RKO (cell line): ENCODE data around the gene HOMER2.
A peak's percentile ranks its signal among the peaks of the same experiment; 100 is the strongest.
"Not testable (repeated sequence)": the region's sequence is repeated elsewhere in the genome, so short reads cannot be mapped to it uniquely, and the experiment has no call there.

ENCODE experiments used
- DNase-seq: peaks from one replicate; pipeline ENCODE4 v3.0.0-alpha.2; 2016; ENCODE audit warnings: low spot score

Gene HOMER2

DNA sequence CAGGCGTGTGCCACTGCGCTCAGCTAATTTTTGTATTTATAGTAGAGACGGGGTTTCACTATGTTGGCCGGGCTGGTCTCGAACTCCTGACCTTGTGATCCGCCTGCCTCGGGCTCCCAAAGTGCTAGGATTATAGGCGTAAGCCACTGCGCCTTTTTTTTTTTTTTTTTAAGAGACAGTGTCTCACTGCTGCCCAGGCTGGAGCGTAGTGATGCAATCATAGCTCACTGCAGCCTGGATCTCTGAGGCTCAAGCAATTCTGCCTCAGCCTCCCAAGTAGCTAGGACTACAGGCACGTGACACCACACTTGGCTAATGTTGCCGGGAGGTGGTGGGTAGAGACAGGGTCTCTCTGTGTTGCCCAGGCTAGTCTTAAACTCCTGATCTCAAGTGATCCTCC lies 59.0 kb downstream of the HOMER2 start:
- DNase-seq, result not testable (repeated sequence)

DNA sequence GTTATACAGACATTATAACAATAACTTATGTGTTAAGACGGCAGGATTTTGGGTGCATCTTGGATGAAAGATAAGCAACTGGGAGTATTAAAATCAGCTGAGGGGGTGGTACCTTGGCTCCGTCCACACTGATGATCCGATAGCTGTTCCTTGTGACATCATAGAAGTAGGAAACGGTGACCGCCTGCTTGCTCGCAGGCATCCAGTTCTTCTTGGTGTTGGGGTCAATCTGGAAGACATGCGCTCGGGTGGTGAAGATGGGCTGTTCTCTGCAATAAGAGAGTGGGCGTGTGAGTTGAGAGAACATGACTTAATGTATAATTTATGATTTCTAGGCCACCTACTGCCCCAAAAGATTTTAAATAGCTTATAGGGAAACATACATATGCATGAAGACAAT lies 59.9 kb downstream of the HOMER2 start:
- DNase-seq, result no peak

GRCh38 chr15:82890995-82891390 lies 61.5 kb downstream of the HOMER2 start:
- DNase-seq, result no peak

DNA sequence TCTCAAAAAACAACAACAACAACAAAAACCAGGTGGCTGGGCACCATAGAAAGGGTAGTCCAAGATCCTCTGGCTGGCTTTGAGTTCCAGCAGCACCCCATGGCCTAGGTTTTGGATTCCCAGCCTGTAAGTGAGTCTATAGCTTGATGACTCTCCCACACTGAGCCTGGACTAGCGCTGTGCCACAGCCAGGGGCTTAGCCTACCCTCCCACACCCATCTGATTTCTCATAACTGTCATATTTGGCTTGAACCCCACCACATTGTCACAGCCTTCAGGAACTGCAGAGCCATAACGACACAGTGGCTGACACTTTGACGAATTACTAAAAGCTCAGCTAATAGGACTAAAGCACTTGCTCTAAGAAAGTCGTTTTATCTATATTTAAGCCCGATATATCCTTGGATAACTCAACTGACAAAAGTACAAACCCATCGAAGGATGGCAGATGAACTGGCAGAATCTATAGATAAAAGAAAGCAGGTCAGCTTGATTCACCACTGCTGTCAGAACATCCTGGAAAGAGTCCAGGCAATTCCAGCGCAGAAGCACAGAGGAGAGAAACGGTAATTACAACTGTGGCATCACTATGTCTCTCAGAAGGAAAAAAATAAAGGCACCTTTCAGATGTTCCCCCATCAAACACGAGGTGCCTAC lies 62.1 kb downstream of the HOMER2 start:
- DNase-seq, result no peak

GRCh38 chr15:82882273-82882928 lies 70.1 kb downstream of the HOMER2 start:
- no peak for DNase-seq

GRCh38 chr15:82881747-82882146 lies 70.8 kb downstream of the HOMER2 start:
- DNase-seq, result no peak

GRCh38 chr15:82880704-82881103 lies 71.8 kb downstream of the HOMER2 start:
- no peak for DNase-seq

- DNase-seq, result no peak
Observed at GRCh38 chr15:82878325-82878724, 74.2 kb downstream of the HOMER2 start.

DNA sequence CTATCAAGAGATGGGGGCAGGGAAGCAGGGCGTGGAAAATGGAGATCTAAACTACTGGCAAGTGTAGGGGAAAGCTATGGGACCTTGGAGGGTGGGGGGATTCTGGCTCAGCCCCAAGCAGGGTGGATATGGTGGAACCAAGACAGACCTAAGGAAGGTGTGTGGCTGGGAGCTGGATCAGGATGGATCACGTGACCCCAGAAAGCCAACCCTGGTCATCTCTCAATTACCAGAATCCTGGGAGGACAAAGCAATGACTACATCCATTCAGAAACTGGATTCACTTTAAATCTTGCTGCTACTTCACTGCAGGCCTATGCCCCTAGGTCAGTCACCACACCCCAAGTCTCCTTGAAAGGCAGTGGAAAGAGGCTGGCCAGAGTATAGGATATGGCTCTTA lies 74.7 kb downstream of the HOMER2 start:
- no peak for DNase-seq

GRCh38 chr15:82875411-82876003 lies 77.0 kb downstream of the HOMER2 start:
- DNase-seq, result peak; percentile 85

GRCh38 chr15:82874961-82875360 lies 77.6 kb downstream of the HOMER2 start:
- DNase-seq, result no peak

DNA sequence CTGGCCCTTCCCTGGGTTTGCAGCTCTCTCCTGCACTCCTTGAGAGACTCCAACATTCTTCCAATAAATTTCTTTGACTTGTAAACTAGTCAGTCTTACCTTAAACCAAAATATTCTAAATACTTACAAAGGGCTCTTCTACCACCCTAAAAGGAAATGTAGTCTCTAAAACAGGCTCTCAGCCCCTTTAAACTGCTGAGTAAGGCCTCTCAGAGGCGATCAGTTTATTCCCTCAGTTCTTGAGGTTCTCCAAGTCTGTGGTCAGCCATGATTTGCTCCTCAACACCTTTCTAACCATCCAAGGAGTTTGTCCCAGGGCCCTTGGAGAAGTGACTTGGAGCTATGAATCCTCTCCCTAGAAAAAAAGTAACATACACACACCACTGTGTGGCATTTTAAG lies 78.3 kb downstream of the HOMER2 start:
- DNase-seq, result no peak

- DNase-seq, result no peak
Observed at GRCh38 chr15:82873000-82873680, 79.4 kb downstream of the HOMER2 start.

- no peak for DNase-seq
Observed at GRCh38 chr15:82871832-82872484, 80.6 kb downstream of the HOMER2 start.

GRCh38 chr15:82871358-82871757 lies 81.2 kb downstream of the HOMER2 start:
- DNase-seq, result no peak

DNA sequence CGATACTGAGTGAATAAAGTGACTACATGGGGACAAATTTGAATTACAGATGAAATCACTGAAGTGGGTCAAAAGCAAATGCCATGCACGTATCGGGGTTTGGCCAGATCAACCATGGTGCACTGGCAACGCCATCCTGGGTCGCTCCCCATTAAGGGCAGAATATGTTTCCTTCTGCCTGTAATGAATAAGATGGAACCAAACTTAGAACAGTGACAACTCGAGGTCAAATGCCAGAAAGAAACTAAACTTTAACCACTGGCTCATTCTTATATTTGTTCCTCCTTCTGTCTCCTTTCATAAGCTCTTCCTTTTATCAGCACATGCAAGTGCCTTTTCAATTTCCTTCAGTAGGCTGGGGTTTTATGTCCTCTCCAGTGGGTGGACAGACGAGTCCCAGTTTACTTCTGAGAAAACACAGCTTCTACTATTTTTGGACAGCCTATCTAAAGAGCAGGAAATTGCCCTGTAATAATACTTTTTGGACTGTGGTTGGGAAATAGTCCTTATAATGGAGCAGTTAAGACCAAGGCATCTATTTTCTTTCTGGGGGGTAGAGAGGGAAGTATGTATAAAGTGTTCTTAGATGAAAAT lies 81.7 kb downstream of the HOMER2 start:
- DNase-seq, result no peak

- DNase-seq, result not testable (repeated sequence)
Observed at GRCh38 chr15:82865981-82866380, 86.5 kb downstream of the HOMER2 start.

DNA sequence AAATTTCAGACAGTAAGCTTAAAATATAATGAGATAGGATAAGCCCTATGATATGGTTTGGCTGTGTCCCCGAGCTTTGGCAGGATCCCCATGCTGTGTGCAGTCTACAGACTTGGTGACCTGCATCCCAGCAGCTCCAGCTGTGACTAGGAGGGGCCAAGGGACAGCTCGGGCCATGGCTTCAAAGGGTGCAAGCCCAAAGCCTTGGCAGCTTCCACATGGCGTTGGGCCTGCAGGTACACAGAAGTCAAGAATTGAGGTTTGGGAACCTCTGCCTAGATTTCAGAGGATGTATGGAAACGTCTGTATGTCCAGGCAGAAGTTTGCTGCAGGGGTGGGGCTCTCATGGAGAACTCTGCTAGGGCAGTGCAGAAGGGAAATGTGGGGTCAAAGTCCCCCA lies 86.9 kb downstream of the HOMER2 start:
- DNase-seq, result not testable (repeated sequence)

GRCh38 chr15:82864967-82865366 lies 87.6 kb downstream of the HOMER2 start:
- DNase-seq, result no peak

DNA sequence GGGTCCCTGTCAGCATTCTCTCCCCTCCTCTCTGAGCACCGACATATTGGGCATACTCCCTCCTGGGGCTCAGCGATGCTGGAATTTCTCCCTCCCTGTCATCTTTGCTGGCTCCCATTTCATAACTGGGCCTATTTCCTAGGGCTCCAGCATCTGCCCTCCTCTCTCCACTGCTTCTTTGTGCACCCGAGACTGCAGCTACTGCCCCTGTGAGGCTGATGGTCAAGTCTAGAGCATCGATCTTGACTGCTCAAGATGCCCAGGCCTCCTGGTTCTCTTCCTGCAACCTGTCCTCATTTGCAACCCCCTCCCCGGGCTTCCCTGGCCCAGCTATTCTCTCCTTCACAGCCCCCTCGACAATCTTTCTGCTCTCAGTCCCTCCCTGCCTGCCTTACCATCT lies 89.6 kb downstream of the HOMER2 start:
- no peak for DNase-seq

GRCh38 chr15:82858932-82859331 lies 93.6 kb downstream of the HOMER2 start:
- DNase-seq, result no peak
